AG09309 (cell line): Measurements from ENCODE around the gene SERTM1.

ENCODE experiments used
- DNase-seq: peaks from one replicate; pipeline ENCODE4 v3.0.0-alpha.2; 2010; ENCODE audit warnings: low read depth
- H3K4me3 ChIP-seq: 2 replicates; pipeline ENCODE4 v1.5.1; 2011; ENCODE audit warnings: mild to moderate bottlenecking, low read depth, low read length, moderate library complexity; ENCODE audit not compliant: control insufficient read depth
- CTCF ChIP-seq: IDR thresholded peaks from 2 replicates; pipeline ENCODE4 v1.5.1; 2011; ENCODE audit warnings: mild to moderate bottlenecking, low read depth, low read length, inconsistent platforms; ENCODE audit not compliant: insufficient read depth, control insufficient read depth; ENCODE audit errors: missing control alignments

SERTM1 gene

GRCh38 chr13:36673838-36674326 lies at the start of gene SERTM1:
TSS of gene SERTM1 (plus strand) at chr13:36674020. CDS start at chr13:36695079, 21,059 bp downstream.
- H3K4me3 ChIP-seq, result no peak within 1 kb of the TSS
- no peak for DNase-seq
- TF ChIP-seq CTCF, result no peak

GRCh38 chr13:36628377-36629056 lies 45.3 kb upstream of the SERTM1 start:
- no peak overlapping the region for H3K4me3 ChIP-seq
- TF ChIP-seq CTCF, result no peak
- no peak for DNase-seq

- no peak overlapping the region for H3K4me3 ChIP-seq
- TF ChIP-seq CTCF, result no peak
- no peak for DNase-seq
Measured at GRCh38 chr13:36629057-36629385, 44.8 kb upstream of the SERTM1 start.

GRCh38 chr13:36630181-36630803 lies 43.5 kb upstream of the SERTM1 start:
- no peak overlapping the region for H3K4me3 ChIP-seq
- no peak for DNase-seq
- TF ChIP-seq CTCF, result no peak

GRCh38 chr13:36639610-36640009 lies 34.2 kb upstream of the SERTM1 start:
- TF ChIP-seq CTCF, result no peak

GRCh38 chr13:36650611-36651010 lies 23.2 kb upstream of the SERTM1 start:
- TF ChIP-seq CTCF, result no peak
- H3K4me3 ChIP-seq, result no peak overlapping the region
- no peak for DNase-seq

More at GRCh38 chr13:36639610-36640009, 34.2 kb upstream of the SERTM1 start:
- no peak overlapping the region for H3K4me3 ChIP-seq
- no peak for DNase-seq
